Measurements from ENCODE around the gene TRMT2B.

DNA sequence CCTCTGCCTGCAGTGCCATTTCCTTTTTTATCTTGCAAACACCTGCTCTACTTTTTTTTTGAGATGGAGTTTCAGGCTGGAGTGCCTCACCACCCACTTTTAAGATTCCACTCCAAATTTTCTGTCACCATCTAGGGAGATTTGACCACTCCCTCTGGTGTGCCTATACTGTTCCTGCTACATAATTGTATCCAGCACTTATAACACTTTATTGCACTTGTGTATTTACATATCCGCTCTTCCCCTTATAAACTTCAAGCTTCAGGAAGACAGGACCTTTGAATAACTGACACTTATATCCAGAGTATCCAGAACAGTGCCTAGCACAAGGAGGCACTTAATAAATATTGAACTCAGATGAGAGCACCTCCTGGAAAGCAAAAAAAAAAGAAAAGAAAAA lies 39.9 kb upstream of the TRMT2B start:
- TF ChIP-seq, protein P1, sequence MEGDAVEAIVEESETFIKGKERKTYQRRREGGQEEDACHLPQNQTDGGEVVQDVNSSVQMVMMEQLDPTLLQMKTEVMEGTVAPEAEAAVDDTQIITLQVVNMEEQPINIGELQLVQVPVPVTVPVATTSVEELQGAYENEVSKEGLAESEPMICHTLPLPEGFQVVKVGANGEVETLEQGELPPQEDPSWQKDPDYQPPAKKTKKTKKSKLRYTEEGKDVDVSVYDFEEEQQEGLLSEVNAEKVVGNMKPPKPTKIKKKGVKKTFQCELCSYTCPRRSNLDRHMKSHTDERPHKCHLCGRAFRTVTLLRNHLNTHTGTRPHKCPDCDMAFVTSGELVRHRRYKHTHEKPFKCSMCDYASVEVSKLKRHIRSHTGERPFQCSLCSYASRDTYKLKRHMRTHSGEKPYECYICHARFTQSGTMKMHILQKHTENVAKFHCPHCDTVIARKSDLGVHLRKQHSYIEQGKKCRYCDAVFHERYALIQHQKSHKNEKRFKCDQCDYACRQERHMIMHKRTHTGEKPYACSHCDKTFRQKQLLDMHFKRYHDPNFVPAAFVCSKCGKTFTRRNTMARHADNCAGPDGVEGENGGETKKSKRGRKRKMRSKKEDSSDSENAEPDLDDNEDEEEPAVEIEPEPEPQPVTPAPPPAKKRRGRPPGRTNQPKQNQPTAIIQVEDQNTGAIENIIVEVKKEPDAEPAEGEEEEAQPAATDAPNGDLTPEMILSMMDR (conservative IDR thresholded peaks at IDR 0.05 in 1 of 2, IDR thresholded peaks at IDR 0.05 in 1 of 2; ENCODE audit: extremely low read depth in 1 of 2, insufficient read depth in 1 of 2, low read depth in 1 of 2, low read length in 2 of 2): no peak
- TF ChIP-seq EZH2 (IDR thresholded peaks at IDR 0.05; ENCODE audit: borderline replicate concordance, low read length): no peak

Measured in mammary epithelial cell (primary cell).